Measurements from ENCODE around the gene THBS1.

THBS1 gene

DNA sequence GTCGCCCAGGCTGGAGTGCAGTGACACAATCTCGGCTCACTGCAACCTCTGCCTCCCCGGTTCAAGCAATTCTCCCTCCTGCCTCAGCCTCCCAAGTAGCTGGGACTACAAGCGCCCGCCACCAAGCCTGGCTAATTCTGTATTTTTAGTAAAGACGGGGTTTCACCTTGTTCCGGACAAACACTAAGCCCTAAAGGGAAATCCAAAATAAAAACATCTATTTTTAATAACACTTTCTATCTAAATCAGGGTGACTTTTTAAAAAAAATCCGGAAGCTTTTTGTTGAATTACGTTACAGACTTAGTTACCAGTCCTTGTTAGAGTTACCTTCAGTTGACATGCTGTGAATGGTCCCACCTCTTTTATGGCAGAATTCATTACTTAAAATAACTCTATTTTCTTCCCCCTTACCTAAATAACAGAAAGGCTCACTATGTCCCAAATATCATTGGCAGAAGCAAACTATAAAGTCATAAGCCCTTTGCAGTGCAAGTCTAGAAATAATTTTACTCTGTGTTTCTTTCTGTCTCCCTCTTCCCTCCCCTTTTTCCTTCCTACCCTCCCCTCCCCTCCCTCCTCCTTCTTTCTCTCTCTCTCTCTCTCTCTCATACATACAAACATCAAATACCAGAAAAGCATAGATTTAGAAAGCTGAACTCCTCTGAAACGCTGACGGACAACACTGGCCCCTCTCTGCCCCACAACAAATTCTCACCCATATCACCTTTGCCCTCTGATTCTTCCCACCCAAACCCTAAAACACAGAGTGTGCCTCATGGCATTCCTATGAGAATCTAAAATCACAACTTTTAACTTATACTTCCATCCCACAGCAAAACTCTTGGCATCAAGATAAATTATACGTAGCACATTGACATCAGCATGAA lies 18.3 kb downstream of the THBS1 start:
- in situ Hi-C loops (cut with MboI; ENCODE audit: low sequenced_read_pairs): no loop called here

GRCh38 chr15:39599871-39600270 lies 19.0 kb downstream of the THBS1 start:
- in situ Hi-C loops (cut with MboI; ENCODE audit: low sequenced_read_pairs): no loop called here

DNA sequence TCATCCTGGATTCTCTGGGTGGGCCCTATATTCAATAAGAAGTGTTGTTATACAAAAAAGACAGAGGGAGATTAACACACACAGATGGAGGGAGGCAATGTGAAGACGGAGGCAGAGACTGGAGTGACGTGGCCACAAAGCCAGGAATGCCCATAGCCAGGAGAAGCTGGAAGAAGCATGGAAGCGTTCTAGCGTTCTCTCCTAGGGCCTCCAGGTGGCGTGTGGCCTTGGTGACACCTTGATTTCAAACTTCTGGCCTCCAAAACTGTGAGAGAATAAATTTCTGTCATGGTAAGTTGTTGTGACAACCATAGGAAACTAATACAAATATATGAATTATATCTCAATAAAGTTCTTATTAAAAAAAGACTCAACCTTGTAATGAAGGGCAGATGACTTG lies 21.3 kb downstream of the THBS1 start:
- in situ Hi-C loops (cut with MboI; ENCODE audit: low sequenced_read_pairs): no loop called here

GRCh38 chr15:39605146-39605545 lies 24.3 kb downstream of the THBS1 start:
- in situ Hi-C loops (cut with MboI; ENCODE audit: low sequenced_read_pairs): no loop called here

GRCh38 chr15:39608185-39609139 lies 27.6 kb downstream of the THBS1 start:
- in situ Hi-C loops (cut with MboI; ENCODE audit: low sequenced_read_pairs): no loop called here

DNA sequence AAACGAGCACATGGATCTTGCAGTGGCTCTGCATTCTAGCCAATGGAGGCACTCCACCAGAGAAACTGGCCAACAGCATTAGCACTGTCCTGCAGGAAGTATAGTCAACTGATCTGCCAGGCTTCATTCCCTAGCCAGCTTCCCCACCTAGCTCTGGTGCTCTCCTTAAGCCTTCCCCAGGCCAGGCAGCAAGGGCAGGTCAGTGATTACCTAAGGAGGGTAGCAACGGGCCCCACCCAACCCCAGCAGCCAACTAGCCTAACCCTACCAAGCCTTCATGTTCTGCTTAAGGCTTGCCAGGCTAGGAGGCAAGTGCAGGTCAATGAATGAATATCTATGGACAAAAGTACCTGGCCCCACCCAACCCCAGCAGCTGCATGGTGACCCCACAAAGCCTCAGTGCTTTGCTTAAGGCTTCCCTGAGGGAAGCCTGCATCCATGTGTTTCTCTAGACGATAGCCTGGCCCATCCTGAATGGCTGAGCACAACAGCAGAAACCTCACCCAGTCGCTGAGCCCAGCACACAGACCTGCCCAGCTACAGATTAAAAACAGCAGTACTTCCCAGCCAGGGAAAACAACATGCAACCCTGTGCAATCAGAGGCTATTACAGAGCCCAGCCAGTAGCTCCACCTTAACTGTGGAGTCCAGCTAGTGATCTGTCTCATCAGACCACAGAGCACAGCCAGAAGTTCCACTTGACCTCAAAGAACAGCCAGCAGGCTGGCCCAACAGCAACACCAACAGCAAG lies 28.5 kb downstream of the THBS1 start:
- in situ Hi-C loops (cut with MboI; ENCODE audit: low sequenced_read_pairs): no loop called here

DNA sequence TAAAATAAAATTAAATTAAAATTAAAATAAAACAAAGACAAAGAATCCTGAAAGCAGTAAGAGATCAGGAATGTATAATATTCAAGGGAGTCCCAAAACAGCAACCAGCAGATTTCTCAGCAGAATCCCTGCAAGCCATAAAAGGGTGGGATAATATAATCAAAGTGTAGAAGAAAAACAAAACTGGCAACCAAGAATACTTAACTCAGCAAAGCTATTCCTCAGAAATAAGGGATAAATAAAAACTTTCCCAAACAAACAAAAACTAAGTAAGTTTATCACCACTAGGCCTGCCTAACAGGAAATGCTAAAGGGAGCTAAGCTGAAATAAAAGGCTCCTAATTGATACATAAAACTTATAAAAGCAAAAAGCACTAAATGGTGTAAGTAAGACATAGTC lies 29.8 kb downstream of the THBS1 start:
- in situ Hi-C loops (cut with MboI; ENCODE audit: low sequenced_read_pairs): no loop called here

DNA sequence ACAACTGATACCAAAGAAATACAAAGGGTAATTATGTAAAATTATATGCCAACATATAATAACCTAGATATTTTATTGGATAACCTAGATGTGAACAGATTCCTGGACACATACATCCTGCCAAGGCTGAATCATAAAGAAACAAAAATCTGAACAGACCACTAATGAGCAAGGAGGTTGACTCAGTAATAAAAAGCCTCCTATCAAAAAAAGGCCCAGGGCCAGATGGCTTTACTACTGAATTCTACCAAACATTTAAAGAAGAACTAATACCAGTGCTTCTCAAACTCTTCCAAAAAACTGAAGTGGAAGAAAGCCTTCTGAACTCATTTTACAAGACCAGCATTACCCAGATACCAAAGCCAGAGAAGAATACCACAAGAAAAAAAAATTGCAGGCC lies 32.4 kb downstream of the THBS1 start:
- in situ Hi-C loops (cut with MboI; ENCODE audit: low sequenced_read_pairs): no loop called here

DNA sequence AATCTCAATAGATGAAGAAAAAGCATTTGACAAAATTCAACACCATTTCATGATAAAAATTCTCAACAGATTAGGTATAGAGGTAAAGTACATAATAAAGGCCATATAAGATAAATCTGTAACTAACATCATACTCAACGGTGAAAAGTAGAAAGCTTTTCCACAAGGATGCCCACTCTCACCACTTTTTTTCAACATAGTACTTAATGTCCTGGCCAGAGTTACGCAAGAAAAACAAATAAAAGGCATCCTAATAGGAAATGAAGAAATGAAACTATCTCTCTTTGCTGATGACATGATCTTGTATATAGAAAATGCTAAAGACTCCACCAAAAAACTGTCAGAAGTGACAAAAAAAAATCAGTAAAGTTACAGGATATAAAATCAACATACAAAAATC lies 33.0 kb downstream of the THBS1 start:
- in situ Hi-C loops (cut with MboI; ENCODE audit: low sequenced_read_pairs): no loop called here

DNA sequence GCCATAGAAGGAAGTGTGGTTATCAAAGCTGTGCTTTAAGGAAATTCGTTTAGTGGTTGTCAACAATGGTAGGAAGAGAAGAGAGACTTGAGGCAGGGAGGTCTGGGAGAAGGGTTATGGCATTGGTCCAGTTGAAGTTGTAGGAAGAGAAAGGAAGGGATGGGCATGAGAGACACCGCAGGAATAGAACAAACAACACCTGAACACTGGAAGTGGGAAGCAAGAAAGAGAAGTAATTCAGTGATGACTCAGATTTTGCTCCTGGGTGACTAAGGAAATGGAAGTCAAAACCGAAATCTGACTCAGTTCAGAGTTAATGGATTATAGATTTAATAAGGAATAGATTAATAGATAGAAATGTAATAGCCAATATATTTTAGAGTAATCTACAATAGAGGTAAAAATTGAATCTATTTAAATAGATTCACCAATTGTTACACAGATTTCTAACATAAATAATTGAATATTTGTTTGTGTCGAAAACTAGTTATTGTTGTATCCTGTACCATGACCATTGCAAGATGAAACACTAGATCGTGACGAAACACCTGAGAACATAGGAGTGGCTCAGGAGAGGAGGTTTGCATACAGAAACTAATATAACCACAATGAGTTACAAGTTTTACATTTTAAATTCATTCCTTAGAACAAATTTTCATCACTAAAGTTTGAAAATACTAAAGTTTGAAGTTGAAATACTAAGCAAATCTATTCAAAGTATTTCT lies 36.0 kb downstream of the THBS1 start:
- in situ Hi-C loops (cut with MboI; ENCODE audit: low sequenced_read_pairs): no loop called here

DNA sequence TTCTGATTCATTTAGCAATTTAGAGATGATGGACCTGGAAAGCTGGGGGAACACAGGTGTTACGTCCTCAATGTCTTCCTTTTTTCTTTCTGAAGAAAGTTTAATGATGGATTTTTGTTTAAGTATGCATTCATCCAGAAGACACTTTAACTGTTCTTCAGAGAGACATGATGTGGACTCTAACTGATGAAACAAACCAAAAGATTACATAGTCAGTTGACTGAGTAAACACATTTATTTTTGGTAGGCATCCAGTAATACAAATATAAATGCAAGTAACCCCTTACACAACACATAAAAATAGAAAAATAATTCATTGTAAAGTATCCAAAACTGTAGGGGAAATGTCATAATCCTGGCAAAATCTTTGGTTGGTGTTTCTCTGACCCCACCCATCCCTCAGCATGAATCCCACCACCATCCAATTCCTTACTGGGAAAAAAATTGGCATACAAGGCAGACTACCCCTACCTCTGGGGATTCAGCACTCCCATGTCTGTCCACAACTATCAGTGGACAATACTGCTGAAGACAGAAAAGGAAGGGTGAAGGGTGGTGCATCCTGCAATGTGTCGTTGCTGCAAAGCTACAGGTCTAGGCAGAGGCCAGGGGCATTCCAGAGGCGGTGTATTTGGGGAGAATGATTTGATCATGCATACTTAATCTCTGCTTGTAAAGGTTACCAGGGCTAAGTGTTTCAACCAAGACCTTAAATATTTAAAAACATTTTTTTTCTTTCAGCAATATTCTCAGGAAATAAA lies 37.4 kb downstream of the THBS1 start:
- in situ Hi-C loops (cut with MboI; ENCODE audit: low sequenced_read_pairs): no loop called here

- in situ Hi-C loops (cut with MboI; ENCODE audit: low sequenced_read_pairs): no loop called here
Measured at GRCh38 chr15:39621210-39621609, 40.3 kb downstream of the THBS1 start.

DNA sequence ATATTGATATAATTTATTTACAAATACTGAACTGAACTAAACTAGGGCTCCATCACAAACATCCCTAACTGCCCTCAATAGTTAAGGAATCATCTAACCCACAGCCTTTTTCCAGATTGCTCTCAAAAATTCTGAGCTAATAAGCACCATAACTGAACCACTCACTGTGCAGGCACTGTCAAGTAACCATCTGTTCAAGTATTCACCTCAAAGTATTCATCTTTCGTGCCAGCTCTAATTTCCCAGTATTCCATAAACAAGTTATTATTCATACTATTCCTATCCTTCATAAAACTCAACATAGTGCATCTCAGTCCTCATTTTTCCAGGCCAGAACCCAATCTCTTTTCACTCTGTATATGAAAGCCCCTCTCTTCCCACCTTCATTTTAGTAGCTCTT lies 41.1 kb downstream of the THBS1 start:
- in situ Hi-C loops (cut with MboI; ENCODE audit: low sequenced_read_pairs): no loop called here

DNA sequence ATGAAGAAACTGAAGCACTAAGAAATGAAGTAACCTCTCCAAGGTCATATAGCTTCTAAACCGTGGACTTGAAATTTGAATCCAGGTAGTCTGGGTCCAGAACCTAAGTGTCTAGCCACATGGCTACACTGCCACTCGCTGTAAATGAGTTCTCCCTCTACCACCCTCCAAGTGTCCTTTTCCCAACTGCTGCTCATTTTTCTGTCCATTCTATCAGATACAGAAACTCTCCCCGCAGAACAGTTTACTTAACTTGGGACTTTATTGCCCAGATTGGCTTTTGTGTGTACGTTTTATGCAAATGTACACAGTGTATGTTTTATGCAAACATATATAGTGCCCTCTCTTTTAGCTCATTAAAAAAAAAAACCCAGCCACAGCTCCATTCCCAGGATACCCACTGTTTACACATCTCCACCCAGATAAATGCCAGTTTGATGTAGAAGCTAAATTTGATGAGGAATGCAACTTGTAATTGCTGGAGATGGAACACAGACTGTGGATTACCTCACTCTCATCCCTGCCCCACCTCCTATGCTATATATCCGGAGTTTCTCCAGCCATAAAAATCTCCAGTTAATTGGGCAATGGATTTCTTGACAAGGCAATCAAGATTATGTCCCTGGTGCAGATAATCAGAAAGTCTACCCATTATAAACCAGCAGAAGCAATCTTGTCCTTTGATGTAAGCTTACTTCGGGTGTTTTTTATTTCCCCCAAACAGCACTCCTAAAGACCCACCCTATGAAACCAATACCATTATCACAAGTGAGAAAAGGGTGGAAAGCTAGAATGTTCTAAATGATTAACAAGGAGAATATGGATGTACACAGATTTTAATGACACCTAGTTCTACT lies 42.0 kb downstream of the THBS1 start:
- in situ Hi-C loops (cut with MboI; ENCODE audit: low sequenced_read_pairs): no loop called here

- in situ Hi-C loops (cut with MboI; ENCODE audit: low sequenced_read_pairs): no loop called here
Measured at GRCh38 chr15:39623529-39623931, 42.7 kb downstream of the THBS1 start.

- in situ Hi-C loops (cut with MboI; ENCODE audit: low sequenced_read_pairs): no loop called here
Measured at GRCh38 chr15:39624806-39625205, 43.9 kb downstream of the THBS1 start.

DNA sequence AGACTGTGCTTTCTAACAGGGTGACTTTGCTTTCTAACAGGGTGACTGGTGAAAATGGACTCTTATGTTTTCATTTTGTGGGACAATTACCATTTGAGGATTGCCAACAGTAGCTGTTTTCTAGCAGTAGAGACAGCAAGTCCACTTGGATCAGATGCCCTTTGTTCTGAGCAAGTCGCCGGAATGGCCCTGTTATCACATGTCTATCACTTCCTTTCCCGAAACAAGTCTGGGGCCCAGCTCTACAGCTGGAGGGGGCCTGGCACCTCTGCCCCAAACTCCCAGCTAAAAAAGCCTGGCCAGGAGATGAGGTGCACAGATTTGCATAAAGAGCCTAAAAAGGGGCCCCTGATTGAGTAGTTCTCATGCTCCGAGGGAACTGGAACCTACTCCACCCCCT lies 44.6 kb downstream of the THBS1 start:
- in situ Hi-C loops (cut with MboI; ENCODE audit: low sequenced_read_pairs): no loop called here

DNA sequence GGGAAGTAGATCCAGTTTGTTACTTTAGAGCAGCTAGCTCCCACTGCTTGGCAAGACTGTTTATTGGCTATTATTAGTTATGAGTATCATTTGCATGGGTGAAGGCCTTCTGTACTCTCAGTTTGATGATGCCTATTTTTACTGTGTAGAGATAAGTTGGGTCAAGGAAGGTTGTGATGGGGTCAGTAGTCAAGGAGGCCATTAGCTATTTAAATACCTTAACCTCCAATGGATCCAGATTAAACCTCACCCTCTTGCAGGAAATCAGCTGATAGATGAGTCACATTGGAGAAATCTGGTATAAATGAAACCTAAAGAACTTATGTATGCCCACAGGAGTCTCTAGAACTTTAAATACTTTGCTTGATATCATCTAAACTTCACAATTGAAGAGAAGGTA lies 45.0 kb downstream of the THBS1 start:
- in situ Hi-C loops (cut with MboI; ENCODE audit: low sequenced_read_pairs): no loop called here

Data from HL-60/S4 (cell line).